ENCODE measurements around the gene ALS2.

The ALS2 gene

GRCh38 chr2:201707753-201708152 is 73.0 kb downstream of the ALS2 start:
- DNase-seq (ENCODE audit: low read depth) = peak; percentile 64
- H3K4me3 ChIP-seq (replicated peaks; ENCODE audit: low read depth, low read length) = no peak overlapping the region
- TF ChIP-seq CTCF (IDR thresholded peaks at IDR 0.05; ENCODE audit: low read length, missing control alignments) = peak; percentile 50

DNA sequence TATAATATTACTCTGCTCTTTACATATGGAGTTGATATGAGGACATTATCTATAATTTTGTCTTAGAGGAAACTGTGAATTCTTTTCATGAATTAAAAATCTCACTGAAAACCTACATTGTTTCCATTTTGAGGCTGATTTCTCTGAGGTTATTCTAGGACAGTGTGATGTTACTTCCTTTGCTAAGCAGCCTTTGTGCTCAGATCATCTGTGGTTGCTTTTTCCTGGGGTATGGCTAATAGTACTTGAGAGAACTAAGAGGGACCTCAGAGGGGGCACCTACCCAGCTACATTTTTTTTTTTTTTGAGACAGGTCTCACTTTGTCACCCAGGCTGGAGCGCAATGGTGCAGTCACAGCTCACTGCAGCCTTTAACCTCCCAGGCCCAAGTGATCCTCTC is 73.6 kb downstream of the ALS2 start:
- no peak overlapping the region for H3K4me3 ChIP-seq (replicated peaks; ENCODE audit: low read depth, low read length)
- no peak for DNase-seq (ENCODE audit: low read depth)
- TF ChIP-seq CTCF (IDR thresholded peaks at IDR 0.05; ENCODE audit: low read length, missing control alignments) = no peak

DNA sequence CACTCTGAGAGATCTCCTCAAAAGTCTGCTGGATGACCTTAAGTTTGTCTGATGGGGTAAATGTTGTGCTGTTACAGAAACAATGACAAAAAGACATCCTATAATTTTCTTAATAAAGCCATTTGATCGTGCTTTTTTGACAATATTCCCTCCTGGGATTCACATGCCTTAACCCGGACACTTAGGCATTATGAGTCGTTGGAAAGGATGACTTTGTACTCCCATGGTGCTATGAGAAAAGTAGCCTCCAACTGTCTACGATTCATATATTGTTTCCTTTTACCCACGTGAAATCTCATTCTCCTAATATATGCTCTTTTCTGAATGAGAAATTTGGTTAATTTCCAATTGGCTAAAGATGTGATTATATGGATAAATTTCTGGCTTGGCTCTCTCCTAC is 76.2 kb downstream of the ALS2 start:
- no peak for TF ChIP-seq CTCF (IDR thresholded peaks at IDR 0.05; ENCODE audit: low read length, missing control alignments)
- DNase-seq (ENCODE audit: low read depth) = no peak

GRCh38 chr2:201701646-201702045 is 79.1 kb downstream of the ALS2 start:
- no peak for DNase-seq (ENCODE audit: low read depth)
- TF ChIP-seq CTCF (IDR thresholded peaks at IDR 0.05; ENCODE audit: low read length, missing control alignments) = no peak

More for the DNA sequence above, 76.2 kb downstream of the ALS2 start:
- H3K4me3 ChIP-seq (replicated peaks; ENCODE audit: low read depth, low read length) = no peak overlapping the region

DNA sequence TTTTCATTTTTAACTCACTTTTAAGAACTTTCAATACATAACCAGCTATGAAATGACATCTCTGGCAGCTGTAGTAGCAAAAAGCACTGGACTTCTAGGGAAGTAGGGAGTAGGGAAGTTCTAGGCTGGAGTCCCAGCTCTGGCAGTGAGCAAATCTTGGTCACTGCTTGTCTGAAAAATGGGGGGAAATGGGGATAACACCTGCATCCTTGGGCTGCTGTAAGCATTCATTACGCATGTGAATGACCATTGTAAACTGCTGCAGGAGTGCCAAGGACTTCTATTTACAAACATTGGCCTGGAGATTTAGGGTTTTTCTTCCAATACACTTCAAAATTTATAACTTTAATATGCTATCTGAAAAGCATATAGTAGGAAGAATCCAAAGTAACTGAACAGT is 81.3 kb downstream of the ALS2 start:
- H3K4me3 ChIP-seq (replicated peaks; ENCODE audit: low read depth, low read length) = no peak overlapping the region
- DNase-seq (ENCODE audit: low read depth) = no peak

More at GRCh38 chr2:201701646-201702045, 79.1 kb downstream of the ALS2 start:
- H3K4me3 ChIP-seq (replicated peaks; ENCODE audit: low read depth, low read length) = no peak overlapping the region

DNA sequence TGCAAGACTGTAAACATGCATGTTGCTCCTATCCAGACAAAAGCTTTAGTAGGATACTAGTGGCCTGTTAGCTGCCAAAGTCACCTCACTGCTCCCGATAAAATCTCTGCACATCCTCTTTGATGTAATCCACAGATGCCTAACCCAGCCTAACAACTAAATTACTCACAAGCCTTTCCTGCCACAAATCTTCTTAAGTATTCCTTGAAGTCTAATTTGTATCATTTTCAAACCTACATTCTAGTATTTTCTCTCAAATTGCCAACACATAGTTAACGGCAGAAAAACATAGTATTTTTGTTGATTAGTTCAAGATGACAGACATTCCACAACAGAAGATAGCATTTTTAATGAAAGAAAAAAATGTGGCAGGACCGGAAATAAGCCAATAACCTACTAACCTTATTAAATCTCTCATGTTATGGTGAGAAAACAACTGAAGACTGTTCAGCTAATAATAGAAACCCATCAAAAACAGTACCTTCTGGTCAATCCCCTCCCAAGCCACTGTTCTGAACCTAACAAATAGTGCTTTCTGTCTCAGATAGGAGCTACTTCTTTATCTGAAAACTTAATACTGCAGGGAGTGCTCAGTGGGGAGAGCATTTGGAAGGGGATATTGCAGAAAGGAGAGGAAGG is 82.0 kb downstream of the ALS2 start, which contains the start of gene MPP4:
TSS of gene MPP4 (minus strand) at position 57 of the 639 bp plus-strand sequence. CDS start 4,690 bp downstream, outside the sequence.
- peak; percentile 33 for DNase-seq (ENCODE audit: low read depth)
- no peak within 1 kb of the TSS for H3K4me3 ChIP-seq (replicated peaks; ENCODE audit: low read depth, low read length)
- TF ChIP-seq CTCF (IDR thresholded peaks at IDR 0.05; ENCODE audit: low read length, missing control alignments) = no peak

More for the DNA sequence above, 81.3 kb downstream of the ALS2 start:
- no peak for TF ChIP-seq CTCF (IDR thresholded peaks at IDR 0.05; ENCODE audit: low read length, missing control alignments)

DNA sequence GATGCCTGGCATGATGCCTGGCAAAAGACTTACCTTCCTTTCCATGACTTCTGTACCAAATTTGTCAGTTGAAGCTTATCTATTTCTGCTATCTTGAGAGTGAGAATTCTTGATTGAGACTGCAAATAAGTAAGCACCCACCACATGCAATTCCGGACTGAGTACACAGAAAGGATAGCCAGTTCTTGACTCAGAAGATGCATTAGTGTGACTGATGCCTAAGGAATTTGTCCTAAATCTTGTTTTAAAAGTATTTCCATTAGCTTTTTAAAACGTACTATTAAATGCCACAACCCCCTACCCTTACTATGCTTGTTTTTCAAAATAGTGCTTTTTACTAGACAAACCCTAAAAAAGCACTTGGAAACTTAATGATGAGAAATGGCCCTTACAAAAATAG is 82.8 kb downstream of the ALS2 start:
- DNase-seq (ENCODE audit: low read depth) = peak; percentile 76
- H3K4me3 ChIP-seq (replicated peaks; ENCODE audit: low read depth, low read length) = no peak overlapping the region
- no peak for TF ChIP-seq CTCF (IDR thresholded peaks at IDR 0.05; ENCODE audit: low read length, missing control alignments)

Data from fibroblast of pulmonary artery (primary cell).